Activated CD8-positive, alpha-beta memory T cell treated with anti-CD3 and anti-CD28 coated beads, Interleukin-2, amount 10 ng/mL, durations not matched to agents 7 days and 5 days (primary cell): ENCODE data around the gene MYPN. TPM values are rescaled to one million over a fixed set of nuclear protein-coding genes. Genes with fewer than 3 reads are reported as not detected.
"Not testable (repeated sequence)": the region's sequence is repeated elsewhere in the genome, so short reads cannot be mapped to it uniquely, and the experiment has no call there.

ENCODE experiments used
- ATAC-seq: fragments of 150-1000 bp; cut with Tn5 transposase; one replicate; pipeline ENCODE4 v1.10.0; 2021; ENCODE audit warnings: moderate library complexity
- CTCF ChIA-PET: fragments of 350-600 bp; sonication (Branson Sonifier 250); formaldehyde crosslinking; loops from one replicate; lab custom pipeline; 2021; ENCODE audit warnings: antibody characterized with exemption; lab: Charles Lee
- DNase-seq: peaks from one replicate; pipeline ENCODE4 v3.0.0-alpha.2; 2020
- H3K27ac Mint-ChIP-seq: one replicate; pipeline ENCODE4 v1.8.0; 2021; ENCODE audit warnings: mild to moderate bottlenecking, mixed read lengths
- H3K27me3 Mint-ChIP-seq: one replicate; pipeline ENCODE4 v1.8.0; 2021; ENCODE audit warnings: mixed read lengths
- H3K36me3 Mint-ChIP-seq: one replicate; pipeline ENCODE4 v1.8.0; 2021; ENCODE audit warnings: mild to moderate bottlenecking, mixed read lengths
- H3K4me1 Mint-ChIP-seq: one replicate; pipeline ENCODE4 v1.8.0; 2021; ENCODE audit warnings: mixed read lengths
- H3K4me3 Mint-ChIP-seq: one replicate; pipeline ENCODE4 v1.8.0; 2021; ENCODE audit warnings: mild to moderate bottlenecking, moderate library complexity, mixed read lengths
- H3K9me3 Mint-ChIP-seq: one replicate; pipeline ENCODE4 v1.8.0; 2022; ENCODE audit warnings: low read depth, mixed read lengths
- total RNA-seq, 2 experiments: library from RNA; stranded (reverse); gene quantifications; one replicate each; pipeline ENCODE4 v1.2.3, GENCODE V29; 2021

The MYPN gene
- total RNA-seq = not detected

GRCh38 chr10:68109331-68109730 is at the start of gene MYPN:
Gene MYPN (plus strand): TSS chr10:68109488. CDS start chr10:68121439, 11,951 bp downstream.
- Mint-ChIP-seq H3K9me3 (no peaks in the 10 kb centered on the region), H3K27me3 (peaks cover 11% of the 10 kb centered on the region), H3K4me1 (no peaks in the 10 kb centered on the region), H3K4me3 (no peak within 1 kb of the TSS), H3K36me3 (no peaks in the 10 kb centered on the region), H3K27ac (no peak within 1 kb of the TSS)
- ATAC-seq = no peak
- no peak for DNase-seq
- CTCF ChIA-PET = interaction anchor here (1.2 kb wide), 1 partner anchor 104 kb away, joined by 3 read pairs; no protein-coding TSS in a partner anchor

GRCh38 chr10:68067029-68067428 is 42.3 kb upstream of the MYPN start:
- Mint-ChIP-seq H3K27ac (no peak overlapping the region), H3K36me3 (peaks cover 40% of the 10 kb centered on the region), H3K4me3 (no peak overlapping the region), H3K9me3 (no peaks in the 10 kb centered on the region), H3K27me3 (no peaks in the 10 kb centered on the region), H3K4me1 (peaks cover 21% of the 10 kb centered on the region)
- CTCF ChIA-PET = interaction anchor here (0.6 kb wide), 1 partner anchor 269 kb away, joined by 3 read pairs; no protein-coding TSS in a partner anchor
- ATAC-seq (no peak), DNase-seq (no peak)

- Mint-ChIP-seq H3K4me3 (no peak overlapping the region), H3K27me3 (no peaks in the 10 kb centered on the region), H3K9me3 (no peaks in the 10 kb centered on the region), H3K36me3 (peaks cover 39% of the 10 kb centered on the region), H3K4me1 (peaks cover 25% of the 10 kb centered on the region), H3K27ac (no peak overlapping the region)
- CTCF ChIA-PET = interaction anchor here (0.6 kb wide), 1 partner anchor 269 kb away, joined by 3 read pairs; no protein-coding TSS in a partner anchor
- no peak for ATAC-seq
- no peak for DNase-seq
Observed at GRCh38 chr10:68067508-68067907, 41.8 kb upstream of the MYPN start.

GRCh38 chr10:68073631-68074030 is 35.7 kb upstream of the MYPN start:
- H3K4me1 Mint-ChIP-seq = peaks cover 52% of the 10 kb centered on the region
- no peak for DNase-seq
- no peaks in the 10 kb centered on the region for H3K27me3 Mint-ChIP-seq
- H3K27ac Mint-ChIP-seq = peak overlapping the region; percentile 92
- peak overlapping the region; percentile 98 for H3K4me3 Mint-ChIP-seq
- CTCF ChIA-PET = no interaction called here
- no peaks in the 10 kb centered on the region for H3K9me3 Mint-ChIP-seq
- no peak for ATAC-seq
- H3K36me3 Mint-ChIP-seq = peaks cover 26% of the 10 kb centered on the region

- H3K4me3 Mint-ChIP-seq = peak overlapping the region; percentile 98
- CTCF ChIA-PET = interaction anchor here (1.5 kb wide), 1 partner anchor 286 kb away, joined by 4 read pairs; no protein-coding TSS in a partner anchor
- no peak for ATAC-seq
- H3K27ac Mint-ChIP-seq = peak overlapping the region; percentile 92
- peaks cover 24% of the 10 kb centered on the region for H3K36me3 Mint-ChIP-seq
- H3K9me3 Mint-ChIP-seq = no peaks in the 10 kb centered on the region
- peaks cover 51% of the 10 kb centered on the region for H3K4me1 Mint-ChIP-seq
- no peaks in the 10 kb centered on the region for H3K27me3 Mint-ChIP-seq
- DNase-seq = no peak
Observed at GRCh38 chr10:68074031-68074774, 35.1 kb upstream of the MYPN start.

GRCh38 chr10:68074775-68075549 is 34.3 kb upstream of the MYPN start, which contains the start of gene HERC4:
Gene HERC4 (minus strand): TSS chr10:68075283. CDS start chr10:68073108, 2,175 bp downstream.
- ATAC-seq = peak; percentile 87
- peak; percentile 92 for DNase-seq
- Mint-ChIP-seq H3K9me3 (no peaks in the 10 kb centered on the region), H3K27me3 (no peaks in the 10 kb centered on the region), H3K27ac (peak within 1 kb of the TSS; percentile 92), H3K4me3 (peak within 1 kb of the TSS; percentile 98), H3K4me1 (peaks cover 48% of the 10 kb centered on the region), H3K36me3 (peaks cover 21% of the 10 kb centered on the region)
- CTCF ChIA-PET = interaction anchor here (1.5 kb wide), 1 partner anchor 286 kb away, joined by 4 read pairs; no protein-coding TSS in a partner anchor

- peak overlapping the region; percentile 26 for H3K4me3 Mint-ChIP-seq
- ATAC-seq (no peak), DNase-seq (no peak)
- no peaks in the 10 kb centered on the region for H3K27me3 Mint-ChIP-seq
- no peaks in the 10 kb centered on the region for H3K9me3 Mint-ChIP-seq
- CTCF ChIA-PET = interaction anchor here (1.5 kb wide), 1 partner anchor 287 kb away, joined by 4 read pairs; no protein-coding TSS in a partner anchor
- peaks cover 47% of the 10 kb centered on the region for H3K4me1 Mint-ChIP-seq
- peaks cover 19% of the 10 kb centered on the region for H3K36me3 Mint-ChIP-seq
- H3K27ac Mint-ChIP-seq = peak overlapping the region; percentile 85
Observed at GRCh38 chr10:68075550-68076004, 33.7 kb upstream of the MYPN start.

- not testable (repeated sequence) for H3K4me3 Mint-ChIP-seq, DNase-seq, ATAC-seq, H3K9me3 Mint-ChIP-seq, H3K27ac Mint-ChIP-seq, H3K27me3 Mint-ChIP-seq
- Mint-ChIP-seq H3K4me1 (peaks cover 42% of the 10 kb centered on the region), H3K36me3 (peaks cover 15% of the 10 kb centered on the region)
- CTCF ChIA-PET = interaction anchor here (1.5 kb wide), 1 partner anchor 287 kb away, joined by 4 read pairs; no protein-coding TSS in a partner anchor
Observed at GRCh38 chr10:68076081-68076480, 33.2 kb upstream of the MYPN start.

- no peaks in the 10 kb centered on the region for H3K27me3 Mint-ChIP-seq
- peaks cover 8% of the 10 kb centered on the region for H3K36me3 Mint-ChIP-seq
- ATAC-seq = no peak
- no peaks in the 10 kb centered on the region for H3K9me3 Mint-ChIP-seq
- no peak overlapping the region for H3K27ac Mint-ChIP-seq
- H3K4me3 Mint-ChIP-seq = no peak overlapping the region
- DNase-seq = no peak
- CTCF ChIA-PET = no interaction called here
- H3K4me1 Mint-ChIP-seq = peaks cover 32% of the 10 kb centered on the region
Observed at GRCh38 chr10:68077026-68077425, 32.3 kb upstream of the MYPN start.

- no peak overlapping the region for H3K27ac Mint-ChIP-seq
- no peak overlapping the region for H3K4me3 Mint-ChIP-seq
- H3K27me3 Mint-ChIP-seq = peaks cover 15% of the 10 kb centered on the region
- DNase-seq (no peak), ATAC-seq (no peak)
- CTCF ChIA-PET = no interaction called here
- H3K4me1 Mint-ChIP-seq = peaks cover 18% of the 10 kb centered on the region
- H3K9me3 Mint-ChIP-seq = no peaks in the 10 kb centered on the region
- H3K36me3 Mint-ChIP-seq = no peaks in the 10 kb centered on the region
Observed at GRCh38 chr10:68079434-68079833, 29.9 kb upstream of the MYPN start.

GRCh38 chr10:68080853-68081431 is 28.3 kb upstream of the MYPN start:
- no peak overlapping the region for H3K4me3 Mint-ChIP-seq
- H3K9me3 Mint-ChIP-seq = no peaks in the 10 kb centered on the region
- H3K27me3 Mint-ChIP-seq = peaks cover 15% of the 10 kb centered on the region
- no peak for ATAC-seq
- H3K27ac Mint-ChIP-seq = no peak overlapping the region
- H3K4me1 Mint-ChIP-seq = peaks cover 13% of the 10 kb centered on the region
- no peak for DNase-seq
- CTCF ChIA-PET = no interaction called here
- H3K36me3 Mint-ChIP-seq = no peaks in the 10 kb centered on the region

GRCh38 chr10:68081916-68082315 is 27.4 kb upstream of the MYPN start:
- Mint-ChIP-seq H3K36me3 (no peaks in the 10 kb centered on the region), H3K27ac (no peak overlapping the region), H3K4me3 (no peak overlapping the region), H3K27me3 (peaks cover 15% of the 10 kb centered on the region), H3K4me1 (peaks cover 8% of the 10 kb centered on the region), H3K9me3 (no peaks in the 10 kb centered on the region)
- CTCF ChIA-PET = no interaction called here
- no peak for DNase-seq
- no peak for ATAC-seq

GRCh38 chr10:68082872-68083271 is 26.4 kb upstream of the MYPN start:
- no peak overlapping the region for H3K27ac Mint-ChIP-seq
- CTCF ChIA-PET = interaction anchor here (1.0 to 1.3 kb wide), 2 partner anchors 73 to 75 kb away, joined by 4 to 7 read pairs; no protein-coding TSS in a partner anchor
- no peak overlapping the region for H3K4me3 Mint-ChIP-seq
- peaks cover 8% of the 10 kb centered on the region for H3K4me1 Mint-ChIP-seq
- ATAC-seq (no peak), DNase-seq (no peak)
- H3K27me3 Mint-ChIP-seq = peaks cover 15% of the 10 kb centered on the region
- no peaks in the 10 kb centered on the region for H3K9me3 Mint-ChIP-seq
- no peaks in the 10 kb centered on the region for H3K36me3 Mint-ChIP-seq
